Measurements from ENCODE around the gene FARS2. TPM values are rescaled to one million over a fixed set of nuclear protein-coding genes. Genes with fewer than 3 reads are reported as not detected.

The FARS2 gene
- total RNA-seq, 1 experiment from 2014 or later, result 13.8 TPM

DNA sequence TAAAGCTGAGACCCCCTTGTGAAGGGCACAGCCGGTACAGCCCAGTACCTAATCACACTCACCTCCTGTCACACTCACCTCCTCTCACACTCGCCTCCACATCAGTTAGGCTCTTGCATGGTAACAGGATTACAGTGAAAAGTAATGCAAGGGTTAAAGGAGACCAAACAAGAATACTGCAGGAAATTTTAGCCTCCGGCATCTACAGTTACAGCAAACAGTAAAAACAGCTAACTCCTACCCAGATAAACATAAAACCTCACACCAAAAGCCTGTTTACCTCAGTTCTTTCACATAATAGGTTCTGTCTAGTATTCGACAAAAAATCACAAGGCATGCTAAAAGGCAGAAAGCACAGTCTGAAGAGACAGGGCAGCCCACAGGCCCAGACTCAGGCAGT lies 55.6 kb downstream of the FARS2 start:
- no peak overlapping the region for H3K4me3 ChIP-seq (replicated peaks in 1 of 2; ENCODE audit: low read depth in 1 of 2, low read length in 2 of 2)
- no peaks in the 10 kb centered on the region for H3K9me3 ChIP-seq (ENCODE audit: control insufficient read depth in 1 of 2, insufficient read depth in 1 of 2, low read depth in 1 of 2, low read length in 2 of 2)
- no peaks in the 10 kb centered on the region for H3K9me2 ChIP-seq (ENCODE audit: insufficient read depth)
- POLR2A ChIA-PET, result no interaction called here
- no peak overlapping the region for H3K4me2 ChIP-seq (ENCODE audit: low read length)
- no peaks in the 10 kb centered on the region for H3K36me3 ChIP-seq (ENCODE audit: control insufficient read depth in 1 of 2, insufficient read depth in 2 of 2, low read length in 2 of 2)
- DNase-seq (ENCODE audit: low read depth, low spot score) (no peak), ATAC-seq (no peak)
- no peaks in the 10 kb centered on the region for H3K27me3 ChIP-seq (ENCODE audit: insufficient read depth, low read length)
- TF ChIP-seq RAD21 (IDR thresholded peaks at IDR 0.05; ENCODE audit: low read depth), result no peak
- no peak for TF ChIP-seq CEBPB (IDR thresholded peaks at IDR 0.05; ENCODE audit: low read depth)
- TF ChIP-seq, protein P1, sequence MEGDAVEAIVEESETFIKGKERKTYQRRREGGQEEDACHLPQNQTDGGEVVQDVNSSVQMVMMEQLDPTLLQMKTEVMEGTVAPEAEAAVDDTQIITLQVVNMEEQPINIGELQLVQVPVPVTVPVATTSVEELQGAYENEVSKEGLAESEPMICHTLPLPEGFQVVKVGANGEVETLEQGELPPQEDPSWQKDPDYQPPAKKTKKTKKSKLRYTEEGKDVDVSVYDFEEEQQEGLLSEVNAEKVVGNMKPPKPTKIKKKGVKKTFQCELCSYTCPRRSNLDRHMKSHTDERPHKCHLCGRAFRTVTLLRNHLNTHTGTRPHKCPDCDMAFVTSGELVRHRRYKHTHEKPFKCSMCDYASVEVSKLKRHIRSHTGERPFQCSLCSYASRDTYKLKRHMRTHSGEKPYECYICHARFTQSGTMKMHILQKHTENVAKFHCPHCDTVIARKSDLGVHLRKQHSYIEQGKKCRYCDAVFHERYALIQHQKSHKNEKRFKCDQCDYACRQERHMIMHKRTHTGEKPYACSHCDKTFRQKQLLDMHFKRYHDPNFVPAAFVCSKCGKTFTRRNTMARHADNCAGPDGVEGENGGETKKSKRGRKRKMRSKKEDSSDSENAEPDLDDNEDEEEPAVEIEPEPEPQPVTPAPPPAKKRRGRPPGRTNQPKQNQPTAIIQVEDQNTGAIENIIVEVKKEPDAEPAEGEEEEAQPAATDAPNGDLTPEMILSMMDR (IDR thresholded peaks at IDR 0.05 in 2 of 3, conservative IDR thresholded peaks at IDR 0.05 in 1 of 3; ENCODE audit: borderline replicate concordance in 1 of 3, insufficient read depth in 1 of 3, low read depth in 2 of 3, low read length in 2 of 3), result no peak
- TF ChIP-seq JUND (IDR thresholded peaks at IDR 0.05), result no peak
- no peak for TF ChIP-seq POLR2A (IDR thresholded peaks at IDR 0.05; ENCODE audit: borderline replicate concordance, extremely low read depth, insufficient read depth, insufficient read length)
- TF ChIP-seq TCF7L2 (IDR thresholded peaks at IDR 0.05; ENCODE audit: borderline replicate concordance, extremely low read depth, insufficient read depth, insufficient read length), result no peak
- no peak for TF ChIP-seq SIN3A (IDR thresholded peaks at IDR 0.05; ENCODE audit: low read depth)
- no peak for TF ChIP-seq SRF (IDR thresholded peaks at IDR 0.05; ENCODE audit: low read depth)
- TF ChIP-seq FOSL1 (IDR thresholded peaks at IDR 0.05; ENCODE audit: low read depth), result no peak
- no peak for TF ChIP-seq EZH2phosphoT487 (IDR thresholded peaks at IDR 0.05; ENCODE audit: borderline replicate concordance)
- TF ChIP-seq ZNF274 (IDR thresholded peaks at IDR 0.05; ENCODE audit: low read depth, low read length), result no peak
- TF ChIP-seq, protein P2, sequence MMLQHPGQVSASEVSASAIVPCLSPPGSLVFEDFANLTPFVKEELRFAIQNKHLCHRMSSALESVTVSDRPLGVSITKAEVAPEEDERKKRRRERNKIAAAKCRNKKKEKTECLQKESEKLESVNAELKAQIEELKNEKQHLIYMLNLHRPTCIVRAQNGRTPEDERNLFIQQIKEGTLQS (IDR thresholded peaks at IDR 0.05), result no peak
- TF ChIP-seq, protein P3, sequence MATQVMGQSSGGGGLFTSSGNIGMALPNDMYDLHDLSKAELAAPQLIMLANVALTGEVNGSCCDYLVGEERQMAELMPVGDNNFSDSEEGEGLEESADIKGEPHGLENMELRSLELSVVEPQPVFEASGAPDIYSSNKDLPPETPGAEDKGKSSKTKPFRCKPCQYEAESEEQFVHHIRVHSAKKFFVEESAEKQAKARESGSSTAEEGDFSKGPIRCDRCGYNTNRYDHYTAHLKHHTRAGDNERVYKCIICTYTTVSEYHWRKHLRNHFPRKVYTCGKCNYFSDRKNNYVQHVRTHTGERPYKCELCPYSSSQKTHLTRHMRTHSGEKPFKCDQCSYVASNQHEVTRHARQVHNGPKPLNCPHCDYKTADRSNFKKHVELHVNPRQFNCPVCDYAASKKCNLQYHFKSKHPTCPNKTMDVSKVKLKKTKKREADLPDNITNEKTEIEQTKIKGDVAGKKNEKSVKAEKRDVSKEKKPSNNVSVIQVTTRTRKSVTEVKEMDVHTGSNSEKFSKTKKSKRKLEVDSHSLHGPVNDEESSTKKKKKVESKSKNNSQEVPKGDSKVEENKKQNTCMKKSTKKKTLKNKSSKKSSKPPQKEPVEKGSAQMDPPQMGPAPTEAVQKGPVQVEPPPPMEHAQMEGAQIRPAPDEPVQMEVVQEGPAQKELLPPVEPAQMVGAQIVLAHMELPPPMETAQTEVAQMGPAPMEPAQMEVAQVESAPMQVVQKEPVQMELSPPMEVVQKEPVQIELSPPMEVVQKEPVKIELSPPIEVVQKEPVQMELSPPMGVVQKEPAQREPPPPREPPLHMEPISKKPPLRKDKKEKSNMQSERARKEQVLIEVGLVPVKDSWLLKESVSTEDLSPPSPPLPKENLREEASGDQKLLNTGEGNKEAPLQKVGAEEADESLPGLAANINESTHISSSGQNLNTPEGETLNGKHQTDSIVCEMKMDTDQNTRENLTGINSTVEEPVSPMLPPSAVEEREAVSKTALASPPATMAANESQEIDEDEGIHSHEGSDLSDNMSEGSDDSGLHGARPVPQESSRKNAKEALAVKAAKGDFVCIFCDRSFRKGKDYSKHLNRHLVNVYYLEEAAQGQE (IDR thresholded peaks at IDR 0.05; ENCODE audit: low read depth), result no peak
- no peak for TF ChIP-seq ZFX (IDR thresholded peaks at IDR 0.05)
- TF ChIP-seq, protein P4, sequence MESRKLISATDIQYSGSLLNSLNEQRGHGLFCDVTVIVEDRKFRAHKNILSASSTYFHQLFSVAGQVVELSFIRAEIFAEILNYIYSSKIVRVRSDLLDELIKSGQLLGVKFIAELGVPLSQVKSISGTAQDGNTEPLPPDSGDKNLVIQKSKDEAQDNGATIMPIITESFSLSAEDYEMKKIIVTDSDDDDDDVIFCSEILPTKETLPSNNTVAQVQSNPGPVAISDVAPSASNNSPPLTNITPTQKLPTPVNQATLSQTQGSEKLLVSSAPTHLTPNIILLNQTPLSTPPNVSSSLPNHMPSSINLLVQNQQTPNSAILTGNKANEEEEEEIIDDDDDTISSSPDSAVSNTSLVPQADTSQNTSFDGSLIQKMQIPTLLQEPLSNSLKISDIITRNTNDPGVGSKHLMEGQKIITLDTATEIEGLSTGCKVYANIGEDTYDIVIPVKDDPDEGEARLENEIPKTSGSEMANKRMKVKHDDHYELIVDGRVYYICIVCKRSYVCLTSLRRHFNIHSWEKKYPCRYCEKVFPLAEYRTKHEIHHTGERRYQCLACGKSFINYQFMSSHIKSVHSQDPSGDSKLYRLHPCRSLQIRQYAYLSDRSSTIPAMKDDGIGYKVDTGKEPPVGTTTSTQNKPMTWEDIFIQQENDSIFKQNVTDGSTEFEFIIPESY (IDR thresholded peaks at IDR 0.05; ENCODE audit: extremely low read depth, insufficient replicate concordance, low read length), result no peak
- no peak for TF ChIP-seq YY1 (IDR thresholded peaks at IDR 0.05; ENCODE audit: extremely low read depth, insufficient replicate concordance, low read depth, low read length)
- no TSS peak for BruUV-seq (replicated peaks)
- no peaks in the 10 kb centered on the region for H3K79me2 ChIP-seq (ENCODE audit: insufficient read depth, low read length)
- no peaks in the 10 kb centered on the region; the same call in 1 of the 2 replicates for H4K20me1 ChIP-seq (ENCODE audit: insufficient read depth)
- CTCF ChIA-PET, result no interaction called here
- no peak overlapping the region for H2AFZ ChIP-seq (ENCODE audit: low read depth, low read length, poor library complexity, severe bottlenecking)
- RAD21 ChIA-PET (ENCODE audit: low non-redundant PET in 1 of 2, low total read pairs in 2 of 2, uncharacterized antibody in 2 of 2, unreplicated experiment in 2 of 2), result no interaction called here
- no peak overlapping the region for H3K9ac ChIP-seq (ENCODE audit: low read length)
- intact Hi-C loops (cut with micrococcal nuclease), result no loop called here
- no peak overlapping the region for H3K27ac ChIP-seq (ENCODE audit: low read depth, low read length)
- H3K4me1 ChIP-seq (ENCODE audit: control insufficient read depth in 1 of 2, insufficient read depth in 2 of 2, low read length in 2 of 2), result no peaks in the 10 kb centered on the region

Data from HCT116 (cell line).